OCI-M2 (cell line): ENCODE measurements around the gene CAMSAP1.

Experiments used
- DNase-seq: peaks from one replicate; lab custom pipeline; 2025; ENCODE audit not compliant: unreplicated experiment; lab: John Stamatoyannopoulos, UW

Gene CAMSAP1

DNA sequence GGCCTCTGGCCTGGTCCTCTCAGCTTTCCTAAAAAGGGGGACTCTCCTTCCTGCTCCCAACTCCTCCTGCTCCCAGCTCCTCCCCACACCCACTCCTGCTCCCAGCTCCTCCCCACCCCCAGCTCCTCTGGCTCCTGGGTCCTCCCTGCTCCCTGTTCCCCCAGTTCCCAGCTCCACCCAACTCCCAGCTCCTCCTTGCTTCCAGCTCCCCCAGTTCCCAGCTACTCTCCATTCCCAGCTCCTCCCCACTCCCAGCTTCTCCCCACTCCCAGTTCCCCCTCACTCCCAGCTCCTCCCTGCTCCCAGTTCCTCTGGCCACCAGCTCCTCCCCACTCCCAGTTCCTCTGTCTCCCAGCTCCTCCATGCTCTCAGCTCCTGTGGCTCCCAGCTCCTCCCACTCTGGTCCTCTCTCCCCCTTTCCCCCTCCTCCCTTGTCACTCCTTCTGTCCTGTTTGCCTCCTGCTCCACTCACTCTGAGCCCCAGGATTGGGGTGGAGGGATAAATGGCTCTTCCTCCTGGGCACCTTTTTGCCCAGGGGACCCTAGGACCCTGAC lies 129.6 kb downstream of the CAMSAP1 start:
- no peak for DNase-seq

DNA sequence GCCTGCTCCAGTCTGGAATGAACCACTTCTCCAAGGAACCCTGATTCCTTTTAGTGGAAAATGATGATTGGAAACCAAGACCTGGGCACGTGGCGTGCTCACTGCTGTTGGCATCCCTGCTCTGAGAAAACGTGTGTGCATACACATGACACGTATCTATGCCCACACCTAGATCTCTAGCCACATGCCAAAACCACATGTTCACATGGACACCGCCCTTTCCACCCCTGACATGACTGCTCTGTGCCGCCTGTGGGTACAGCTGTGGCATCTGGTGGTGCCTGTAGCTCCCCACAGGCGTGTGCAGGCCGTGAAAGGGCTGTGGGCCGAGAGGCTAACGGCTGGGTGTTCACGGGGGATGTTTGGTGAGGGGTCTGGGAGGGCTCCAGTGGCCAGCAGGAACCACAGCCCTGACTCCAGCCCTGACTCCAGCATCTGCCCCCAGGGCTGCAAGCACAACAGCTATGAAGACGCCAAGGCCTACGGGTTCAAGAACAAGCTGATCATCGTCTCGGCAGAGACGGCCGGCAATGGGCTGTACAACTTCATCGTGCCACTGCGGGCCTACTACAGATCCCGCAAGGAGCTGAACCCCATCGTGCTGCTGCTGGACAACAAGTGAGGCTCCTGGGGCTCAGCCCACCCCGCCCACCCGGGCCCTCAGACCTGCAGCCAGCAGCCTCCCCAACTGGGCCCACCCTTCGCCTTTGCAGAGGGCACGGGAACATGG lies 130.3 kb downstream of the CAMSAP1 start:
- no peak for DNase-seq

DNA sequence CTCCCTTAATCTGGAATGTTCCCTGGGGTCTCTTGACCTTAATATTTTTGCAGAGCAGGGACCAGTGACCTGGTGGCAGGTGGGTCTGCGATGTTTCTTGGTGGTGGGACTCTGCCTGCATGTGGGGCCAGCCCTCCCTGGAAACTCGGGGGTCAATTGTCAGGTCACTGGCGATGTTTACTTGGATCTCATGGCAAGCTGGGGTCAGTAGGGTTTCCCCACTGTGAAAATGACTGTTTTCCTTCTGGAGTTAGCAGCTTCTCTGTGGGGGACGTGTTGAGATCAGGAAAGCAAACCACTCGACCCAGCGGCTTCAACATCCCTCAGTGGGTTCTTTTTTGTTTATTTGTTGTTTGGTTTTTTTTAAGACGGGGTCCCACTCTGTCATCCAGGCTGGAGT lies 131.4 kb downstream of the CAMSAP1 start:
- no peak for DNase-seq

DNA sequence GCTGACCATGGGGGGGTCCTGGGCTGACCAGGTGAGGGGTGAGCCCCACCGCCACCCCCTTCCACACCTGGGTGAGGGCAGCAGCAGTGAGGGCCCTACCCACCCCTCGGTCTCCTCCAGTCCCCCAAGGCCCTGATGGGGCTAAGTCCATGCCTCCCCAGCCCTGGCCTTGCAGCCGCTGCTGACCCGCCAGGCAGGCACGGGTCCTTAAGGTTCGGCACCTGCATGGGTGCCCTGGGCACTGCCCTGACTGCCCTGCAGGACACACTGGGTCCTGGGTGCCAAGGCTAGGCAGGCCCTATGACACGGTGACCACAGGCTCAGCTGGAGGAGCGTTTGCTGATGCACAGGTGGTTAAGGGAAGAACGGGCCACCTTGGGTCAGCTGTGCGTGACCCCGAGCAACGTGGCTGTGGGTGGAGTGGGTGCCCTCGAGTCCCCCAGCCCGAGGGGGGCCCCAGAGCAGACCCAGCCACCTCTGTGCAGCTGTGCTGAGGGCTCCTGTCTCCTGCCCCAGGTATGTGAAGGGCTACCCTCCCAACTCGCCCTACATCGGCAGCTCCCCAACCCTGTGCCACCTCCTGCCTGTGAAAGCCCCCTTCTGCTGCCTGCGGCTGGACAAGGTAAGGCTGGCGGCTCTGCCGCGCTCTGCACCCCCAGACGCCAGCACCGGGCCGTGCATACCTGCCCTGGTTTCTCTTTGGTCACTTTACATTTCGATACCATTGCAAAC lies 132.4 kb downstream of the CAMSAP1 start:
- DNase-seq: no peak

DNA sequence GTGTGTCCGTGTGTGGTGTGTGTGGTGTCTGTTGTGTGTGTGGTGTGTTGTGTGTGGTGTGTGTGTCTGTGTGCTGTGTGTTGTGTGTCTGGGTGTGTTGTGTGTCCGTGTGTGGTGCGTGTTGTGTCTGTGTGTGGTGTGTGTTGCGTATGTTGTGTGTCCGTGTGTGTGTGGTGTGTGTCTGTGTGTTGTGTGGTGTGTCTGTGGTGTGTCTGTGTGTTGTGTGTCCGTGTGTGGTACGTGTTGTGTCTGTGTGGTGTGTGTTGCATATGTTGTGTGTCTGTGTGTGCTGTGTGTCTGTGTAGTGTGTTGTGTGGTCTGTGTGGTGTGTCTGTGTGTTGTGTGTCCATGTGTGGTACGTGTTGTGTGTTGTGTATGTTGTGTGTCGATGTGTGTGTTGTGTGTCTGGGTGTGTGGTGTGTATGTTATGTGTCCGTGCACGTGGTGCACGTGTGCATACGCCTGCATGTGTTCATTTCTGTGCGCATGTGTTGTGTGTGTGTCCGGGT lies 133.1 kb downstream of the CAMSAP1 start:
- DNase-seq: no peak

DNA sequence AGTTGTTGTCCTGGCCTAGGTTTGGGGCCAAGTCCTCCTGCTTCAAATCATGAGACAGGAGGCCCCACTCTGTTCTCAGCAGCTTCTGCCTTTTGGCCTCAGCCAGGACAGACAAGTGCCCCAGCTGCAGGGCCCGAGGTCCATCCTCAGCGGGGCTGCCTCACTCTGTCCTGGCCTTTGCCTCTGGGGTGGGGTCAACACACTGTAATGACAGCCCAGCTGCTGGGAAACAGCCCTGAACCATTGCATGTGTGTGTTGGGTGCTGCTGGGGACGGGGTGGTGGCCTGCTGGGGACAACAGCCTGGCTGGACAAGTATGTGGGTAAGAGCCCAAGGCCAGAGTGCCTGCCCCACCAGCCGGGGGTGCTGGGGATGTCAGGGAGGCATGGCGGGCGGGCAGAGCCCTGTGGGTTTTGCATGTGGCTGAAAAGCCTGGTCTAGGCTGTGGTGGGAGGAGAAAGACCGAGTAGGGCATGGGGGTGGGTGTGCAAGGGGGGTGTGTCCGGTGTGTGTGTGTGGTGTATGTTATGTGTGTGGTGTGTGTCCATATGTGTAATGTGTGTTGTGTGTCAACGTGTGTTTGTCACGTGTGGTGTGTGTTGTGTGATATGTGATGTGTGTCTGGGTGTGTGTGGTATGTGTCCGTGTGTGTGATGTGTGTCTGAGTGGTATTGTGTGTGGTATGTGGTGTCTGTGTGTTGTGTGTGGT lies 133.7 kb downstream of the CAMSAP1 start:
- DNase-seq: no peak

DNA sequence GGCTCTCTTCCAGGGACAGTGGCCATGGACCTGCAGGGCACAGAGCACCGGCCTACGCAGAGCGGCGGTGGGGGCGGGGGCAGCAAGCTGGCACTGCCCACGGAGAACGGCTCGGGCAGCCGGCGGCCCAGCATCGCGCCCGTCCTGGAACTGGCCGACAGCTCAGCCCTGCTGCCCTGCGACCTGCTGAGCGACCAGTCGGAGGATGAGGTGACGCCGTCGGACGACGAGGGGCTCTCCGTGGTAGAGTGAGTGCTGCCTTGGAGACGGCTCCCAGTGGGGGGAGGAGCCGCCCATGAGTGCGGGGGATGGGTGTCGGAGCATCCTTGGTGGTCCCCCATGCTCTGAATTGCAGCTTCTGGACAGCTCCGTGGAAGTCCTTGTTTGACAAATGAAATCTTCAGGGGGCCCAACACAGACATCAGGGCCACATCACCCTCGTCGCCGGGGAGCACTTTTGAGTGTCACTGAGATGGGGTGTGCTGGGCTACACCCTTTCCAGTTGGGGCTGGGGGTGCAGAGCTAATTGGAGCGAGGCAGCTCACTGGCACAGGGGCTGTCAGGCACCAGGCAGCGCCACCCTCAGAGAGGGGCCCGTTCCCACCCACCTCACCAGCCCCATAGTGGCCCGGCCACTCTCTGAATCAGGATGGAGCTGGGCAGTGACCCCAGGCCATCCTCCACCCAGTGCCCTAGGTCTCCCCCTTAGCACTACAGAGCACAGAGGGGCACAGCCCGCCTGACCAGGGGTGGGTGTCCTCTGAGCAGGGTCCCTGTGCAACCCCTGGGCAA lies 134.4 kb downstream of the CAMSAP1 start:
- DNase-seq: no peak

DNA sequence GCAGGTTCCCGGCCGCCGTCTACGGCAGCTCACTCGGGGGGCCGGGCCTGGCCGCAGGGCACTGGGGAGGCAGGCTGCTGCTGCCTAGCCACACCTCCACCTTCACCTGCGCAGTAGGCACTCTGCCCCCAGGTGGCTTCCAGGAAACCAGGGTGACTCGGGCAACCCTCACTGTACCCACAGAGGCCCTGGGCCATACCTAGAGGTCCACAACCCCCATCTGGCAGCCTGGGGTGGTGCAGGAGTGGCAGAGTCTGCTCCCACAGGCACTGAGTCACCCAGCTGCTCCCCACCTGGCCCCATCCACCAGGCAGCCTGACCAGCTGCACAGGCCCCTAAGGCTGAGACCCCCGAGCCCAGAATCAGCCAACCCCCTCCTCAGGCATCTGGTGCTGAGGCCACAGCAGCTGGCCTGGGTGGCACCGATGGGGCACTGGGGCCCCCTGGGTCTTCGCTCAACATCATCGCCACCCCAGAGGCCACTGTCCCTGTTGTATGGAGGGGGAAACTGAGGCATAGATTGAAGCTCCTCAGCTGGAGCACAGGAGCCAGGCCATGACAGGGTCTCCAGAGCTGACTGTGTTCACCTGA lies 135.2 kb downstream of the CAMSAP1 start:
- no peak for DNase-seq

DNA sequence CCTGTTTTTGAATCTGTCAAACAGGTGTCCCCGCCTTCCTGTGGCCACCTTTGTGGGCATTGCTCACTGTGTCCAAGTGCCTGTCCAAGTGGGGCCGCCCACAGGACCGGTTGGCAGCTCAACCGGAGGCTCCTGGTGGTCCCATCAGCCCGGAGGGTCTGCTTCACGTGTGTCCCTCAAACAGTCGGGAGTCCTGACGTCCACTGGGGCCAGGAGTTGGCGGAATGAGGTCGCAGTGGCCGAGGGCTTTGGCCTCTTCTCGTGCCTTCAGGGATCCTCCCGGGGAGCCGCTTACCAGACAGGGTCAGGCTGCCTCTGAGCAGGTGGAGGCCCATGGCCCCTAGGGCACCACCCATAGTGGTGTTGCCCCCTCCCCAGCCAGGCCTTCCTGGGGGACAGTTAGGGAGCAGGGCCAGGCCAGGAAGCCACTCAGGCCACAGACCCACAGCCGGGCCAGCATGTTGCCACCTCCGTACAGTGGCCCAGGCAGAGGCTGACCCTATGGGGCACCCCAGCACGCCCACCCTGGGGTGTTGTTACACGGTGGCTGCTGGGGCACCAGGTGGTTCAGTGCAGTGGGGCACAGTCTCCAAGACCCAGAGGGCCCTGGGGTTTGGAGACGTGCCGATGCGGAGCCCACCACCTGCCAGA lies 135.8 kb downstream of the CAMSAP1 start:
- no peak for DNase-seq

DNA sequence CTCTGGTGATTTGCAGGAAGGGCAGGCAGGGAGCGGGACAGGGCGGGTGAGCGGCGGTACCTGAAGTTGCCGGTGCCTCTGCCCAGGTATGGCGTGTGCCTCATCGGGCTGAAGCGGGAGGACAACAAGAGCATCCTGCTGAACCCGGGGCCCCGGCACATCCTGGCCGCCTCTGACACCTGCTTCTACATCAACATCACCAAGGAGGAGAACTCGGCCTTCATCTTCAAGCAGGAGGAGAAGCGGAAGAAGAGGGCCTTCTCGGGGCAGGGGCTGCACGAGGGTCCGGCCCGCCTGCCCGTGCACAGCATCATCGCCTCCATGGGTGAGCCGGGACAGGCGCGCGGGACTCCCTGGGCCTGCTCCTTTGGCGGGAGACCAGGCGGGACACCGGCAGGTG lies 136.6 kb downstream of the CAMSAP1 start:
- no peak for DNase-seq

DNA sequence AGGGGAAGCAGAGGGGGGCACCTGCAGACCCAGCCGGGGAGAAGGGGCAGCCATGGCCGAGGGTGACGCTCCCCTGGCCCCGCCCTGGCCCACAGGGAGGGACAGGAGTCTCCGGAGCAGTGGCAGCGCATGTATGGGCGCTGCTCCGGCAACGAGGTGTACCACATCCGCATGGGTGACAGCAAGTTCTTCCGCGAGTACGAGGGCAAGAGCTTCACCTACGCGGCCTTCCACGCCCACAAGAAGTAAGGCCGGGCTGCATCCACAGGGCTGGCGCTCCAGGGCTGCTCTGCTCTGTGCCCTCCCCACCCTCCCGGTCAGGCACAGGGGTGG lies 137.2 kb downstream of the CAMSAP1 start:
- DNase-seq: no peak

DNA sequence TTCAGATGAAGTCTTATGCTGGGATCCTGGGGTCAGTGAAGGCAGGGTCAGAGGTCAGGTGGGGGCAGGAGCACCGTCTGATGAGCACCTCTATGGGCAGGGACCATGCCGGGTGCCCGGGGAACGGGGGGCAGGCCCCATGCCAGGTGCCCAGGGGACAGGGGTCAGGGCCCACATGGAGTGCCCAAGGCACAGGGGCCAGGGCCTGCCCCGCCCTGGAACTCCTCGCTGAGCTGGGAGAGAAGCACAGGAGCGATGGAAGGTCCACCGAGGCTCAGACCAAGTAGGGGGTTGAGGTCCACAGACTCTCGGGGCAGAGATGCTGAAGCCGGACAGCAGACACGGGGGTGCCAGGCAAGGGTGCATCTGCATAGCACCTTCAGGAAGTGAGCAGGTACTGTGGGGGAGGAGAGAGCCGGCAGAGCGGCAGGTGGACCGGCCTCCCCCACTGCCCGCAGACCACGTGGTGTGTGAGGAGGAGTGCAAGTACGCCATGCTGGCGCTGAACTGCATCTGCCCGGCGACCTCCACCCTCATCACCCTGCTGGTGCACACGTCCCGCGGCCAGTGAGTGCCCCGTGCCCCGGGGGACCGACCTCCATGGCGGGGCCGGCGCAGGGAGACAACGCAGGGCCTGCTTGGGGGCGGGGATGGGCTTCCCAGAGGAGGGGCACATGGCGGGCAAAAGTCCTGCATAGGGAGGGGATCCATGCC lies 137.7 kb downstream of the CAMSAP1 start:
- no peak for DNase-seq

DNA sequence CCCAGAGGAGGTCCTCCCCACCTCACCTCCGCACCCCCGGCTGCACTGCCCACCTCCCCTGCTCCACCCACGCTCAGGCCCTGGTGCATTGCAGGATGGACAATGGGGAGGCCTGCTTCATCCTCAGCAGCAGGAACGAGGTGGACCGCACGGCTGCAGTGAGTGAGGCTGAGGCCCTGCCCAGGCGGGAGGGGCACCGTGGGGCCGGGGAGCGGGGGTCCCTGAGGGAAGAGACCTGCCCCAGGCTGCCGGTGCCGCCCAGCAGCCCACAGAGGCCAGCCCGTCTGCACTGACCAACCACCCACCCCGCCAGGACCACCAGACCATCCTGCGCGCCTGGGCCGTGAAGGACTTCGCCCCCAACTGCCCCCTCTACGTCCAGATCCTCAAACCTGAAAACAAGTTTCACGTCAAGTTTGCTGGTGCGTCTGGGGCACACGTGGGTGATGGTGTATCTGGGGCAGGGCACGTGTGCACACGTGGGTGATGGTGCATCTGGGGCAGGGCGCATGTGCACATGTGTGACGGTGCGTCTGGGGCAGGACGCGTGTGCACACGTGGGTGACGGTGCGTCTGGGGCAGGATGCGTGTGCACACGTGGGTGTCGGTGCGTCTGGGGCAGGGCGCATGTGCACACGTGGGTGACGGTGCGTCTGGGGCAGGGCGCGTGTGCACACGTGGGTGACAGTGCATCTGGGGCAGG lies 138.7 kb downstream of the CAMSAP1 start:
- DNase-seq: no peak

DNA sequence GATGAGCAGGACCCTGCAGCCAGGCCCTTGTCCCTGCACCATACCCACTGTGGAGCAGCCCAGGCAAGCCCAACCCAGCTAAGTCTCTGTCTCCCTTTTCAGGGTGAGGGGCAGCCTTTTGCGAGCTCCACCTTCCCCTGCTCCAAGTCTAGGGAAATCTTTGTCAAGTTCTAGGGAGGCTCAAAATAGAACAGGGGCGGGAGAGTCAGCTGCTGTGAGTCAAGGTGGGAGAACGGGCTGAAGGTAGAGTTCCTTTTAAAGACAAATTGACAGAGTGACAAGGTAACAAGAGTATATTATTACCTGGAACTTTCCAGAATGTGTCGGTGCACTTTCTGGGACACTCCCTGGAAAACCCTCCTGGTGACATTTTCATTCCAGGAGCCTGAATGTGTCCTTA lies 140.6 kb downstream of the CAMSAP1 start:
- DNase-seq: no peak

DNA sequence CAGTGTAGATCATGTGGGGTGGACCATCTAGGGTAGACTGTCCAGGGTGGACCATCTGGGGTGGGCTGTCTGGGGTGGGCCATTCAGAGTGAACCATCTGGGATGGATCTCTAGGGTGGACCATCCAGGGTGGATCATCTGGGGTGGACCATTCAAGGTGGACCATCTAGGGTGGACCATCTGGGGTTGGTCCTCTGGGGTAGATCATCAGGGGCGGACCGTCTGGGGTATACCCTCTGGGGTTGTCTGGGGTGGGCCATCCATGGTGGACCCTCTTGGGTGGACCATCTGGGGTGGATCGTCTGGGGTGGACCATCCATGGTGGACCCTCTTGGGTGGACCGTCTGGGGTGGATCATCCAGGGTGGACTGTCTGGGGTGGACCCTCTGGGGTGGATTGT lies 141.1 kb downstream of the CAMSAP1 start:
- DNase-seq: no peak

DNA sequence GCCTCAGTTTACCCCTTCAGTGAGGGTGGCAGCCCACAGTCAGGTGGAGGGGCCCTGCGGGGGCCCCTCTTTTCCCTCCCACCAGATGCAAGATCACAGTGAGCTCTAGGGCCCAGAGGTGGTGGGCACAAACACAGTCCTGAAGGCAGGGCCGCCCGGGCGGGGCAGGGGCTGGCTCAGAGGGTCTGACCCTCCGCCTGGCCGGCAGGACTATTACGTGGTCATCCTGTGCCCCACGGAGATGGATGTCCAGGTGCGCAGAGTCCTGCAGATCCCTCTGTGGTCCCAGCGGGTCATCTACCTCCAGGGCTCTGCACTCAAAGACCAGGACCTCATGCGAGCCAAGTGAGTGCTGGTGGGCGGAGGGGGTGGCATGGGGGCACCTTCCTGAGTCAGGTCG lies 141.9 kb downstream of the CAMSAP1 start:
- no peak for DNase-seq

DNA sequence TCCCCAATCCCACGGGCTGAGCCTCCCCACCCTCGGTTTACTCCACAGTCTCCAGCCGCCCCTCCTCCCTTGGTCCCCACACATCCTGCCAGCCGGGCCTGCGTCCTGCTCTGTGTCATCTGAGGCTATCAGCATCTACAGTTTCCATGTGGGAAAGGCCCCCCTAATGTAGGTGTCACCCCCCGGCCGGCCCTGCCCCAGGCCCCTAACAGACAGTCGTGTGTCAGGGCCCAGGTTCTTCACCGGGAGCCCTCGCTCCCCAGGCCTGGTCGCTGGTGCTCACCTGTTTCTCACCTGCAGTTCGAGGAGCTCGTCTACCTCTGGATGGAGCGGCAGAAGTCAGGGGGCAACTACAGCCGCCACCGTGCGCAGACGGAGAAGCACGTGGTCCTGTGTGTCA lies 142.6 kb downstream of the CAMSAP1 start:
- DNase-seq: no peak

DNA sequence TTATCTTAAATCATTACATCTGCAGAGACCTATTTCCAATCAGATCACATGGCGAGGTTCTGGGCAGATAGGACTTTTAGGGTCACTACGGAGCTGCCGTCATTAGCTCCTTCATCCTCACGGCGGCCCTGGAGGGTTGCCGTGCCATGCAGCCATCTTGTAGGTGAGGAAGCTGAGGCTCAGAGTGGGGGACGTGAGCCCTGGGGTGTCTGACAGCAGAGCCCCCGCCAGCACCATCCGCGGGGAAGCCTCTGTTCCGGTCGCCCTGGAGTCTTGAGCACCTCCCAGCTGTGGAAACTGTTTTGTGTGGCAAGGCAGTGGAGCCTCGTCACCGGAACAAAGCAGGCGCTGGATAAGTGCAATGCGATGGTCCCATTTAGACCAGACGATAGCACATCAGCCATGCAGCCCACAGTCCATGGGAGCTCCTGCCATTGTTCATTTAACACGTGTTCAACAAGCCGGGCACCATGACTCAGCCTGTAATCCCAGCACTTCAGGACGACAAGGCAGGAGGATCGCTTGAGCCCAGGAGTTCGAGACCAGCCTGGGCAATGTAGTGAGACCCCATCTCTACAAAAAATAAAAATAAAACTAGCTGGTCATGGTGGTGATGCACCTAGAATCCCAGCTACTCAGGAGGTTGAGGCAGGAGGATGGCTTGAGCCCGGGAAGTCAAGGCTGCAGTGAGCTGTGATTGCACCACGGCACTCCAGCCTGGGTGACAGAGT lies 143.5 kb downstream of the CAMSAP1 start:
- DNase-seq: no peak
